ENCODE results near the gene FDXR.
A peak's percentile ranks its signal among the peaks of the same experiment; 100 is the strongest.
"Not testable (repeated sequence)": the region's sequence is repeated elsewhere in the genome, so short reads cannot be mapped to it uniquely, and the experiment has no call there.

Gene FDXR

DNA sequence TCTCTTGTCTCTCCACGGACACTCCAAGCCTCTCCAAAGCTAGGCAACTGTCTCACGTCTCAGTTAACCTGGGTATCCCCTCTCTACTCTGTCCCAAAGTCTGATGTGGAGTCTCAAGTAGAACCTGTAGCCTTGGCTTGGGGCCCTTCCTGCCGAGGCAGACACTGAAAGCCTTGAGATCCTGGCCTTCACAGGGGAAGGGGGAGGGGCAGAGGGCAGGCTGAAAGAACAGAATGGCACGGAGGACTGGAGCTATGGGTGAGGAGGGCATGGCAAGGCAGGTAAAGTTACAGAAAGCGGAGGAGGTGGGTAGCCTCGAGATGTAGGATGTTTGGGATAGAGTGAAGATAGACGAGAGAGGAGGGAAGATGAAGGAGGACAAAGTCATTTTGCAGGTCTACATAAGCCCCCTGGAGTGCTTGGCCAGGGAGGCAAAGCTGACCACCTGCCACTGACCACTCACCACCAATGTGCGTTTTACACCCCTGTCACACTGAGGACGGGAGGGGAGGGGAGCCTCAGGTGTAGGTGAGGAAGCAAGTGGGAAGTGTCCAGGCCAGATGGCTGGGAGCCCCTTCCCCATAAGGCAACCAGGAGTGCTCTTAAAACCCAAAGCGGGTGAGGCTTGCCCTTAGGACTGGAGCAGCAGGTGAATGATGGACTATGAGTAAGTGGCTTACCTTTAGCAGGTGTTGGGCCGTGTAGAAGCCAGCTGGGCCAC is 1.3 kb downstream of the FDXR start:
- no peak for FAIRE-seq

DNA sequence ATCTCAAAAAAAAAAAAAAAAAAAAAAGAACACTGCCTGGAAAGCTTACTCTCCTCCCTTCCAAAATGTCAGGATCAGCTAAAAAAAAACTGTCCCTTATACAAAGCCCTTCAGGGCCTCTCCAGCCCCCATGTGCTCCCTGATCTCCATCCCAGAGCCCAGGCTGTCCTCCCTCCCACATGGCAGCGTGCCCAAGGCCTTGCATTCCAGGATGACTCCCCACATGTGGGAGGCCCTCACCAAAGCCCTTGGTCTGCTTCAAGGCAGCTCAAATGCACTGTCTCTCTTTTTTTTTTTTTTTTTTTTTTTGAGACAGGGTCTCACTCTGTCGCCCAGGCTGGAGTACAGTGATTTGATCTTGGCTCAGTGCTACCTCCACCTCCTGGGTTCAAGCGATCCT is 2.3 kb downstream of the FDXR start:
- no peak for FAIRE-seq

DNA sequence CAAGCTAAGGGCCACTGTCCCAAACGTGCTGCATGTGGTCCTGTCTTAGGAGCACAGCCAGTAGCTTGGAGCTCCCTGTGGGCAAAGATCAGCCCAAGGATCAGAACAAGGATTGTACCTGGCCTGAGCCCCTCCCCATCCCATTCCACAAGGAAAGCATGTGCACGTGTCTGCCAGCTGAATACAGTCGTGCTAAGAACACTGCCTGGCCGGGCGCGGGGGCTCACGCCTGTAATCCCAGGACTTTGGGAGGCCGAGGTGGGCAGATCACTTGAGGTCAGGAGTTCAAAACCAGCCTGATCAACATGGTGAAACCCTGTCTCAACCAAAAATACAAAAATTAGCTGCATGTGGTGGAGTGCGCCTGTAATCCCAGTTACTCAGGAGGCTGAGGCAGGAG is 2.8 kb downstream of the FDXR start:
- FAIRE-seq, result not testable (repeated sequence)

DNA sequence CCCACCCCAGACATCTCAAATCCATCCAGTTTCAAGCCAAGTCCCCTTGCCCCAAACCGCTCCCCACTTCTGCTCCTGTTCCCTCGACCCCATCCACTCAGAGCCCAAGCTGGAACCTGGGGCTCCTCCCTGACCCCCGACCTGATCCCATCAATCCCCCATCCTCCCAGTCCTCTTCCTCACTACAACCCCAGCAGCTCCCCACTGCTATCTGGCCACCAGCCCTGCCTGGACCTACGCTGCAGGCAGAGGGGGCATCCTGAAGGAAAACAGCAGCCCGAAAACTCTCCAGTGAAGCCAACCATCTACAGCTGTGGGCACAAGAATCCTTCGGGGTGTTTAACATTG is 3.9 kb downstream of the FDXR start:
- no peak for FAIRE-seq

DNA sequence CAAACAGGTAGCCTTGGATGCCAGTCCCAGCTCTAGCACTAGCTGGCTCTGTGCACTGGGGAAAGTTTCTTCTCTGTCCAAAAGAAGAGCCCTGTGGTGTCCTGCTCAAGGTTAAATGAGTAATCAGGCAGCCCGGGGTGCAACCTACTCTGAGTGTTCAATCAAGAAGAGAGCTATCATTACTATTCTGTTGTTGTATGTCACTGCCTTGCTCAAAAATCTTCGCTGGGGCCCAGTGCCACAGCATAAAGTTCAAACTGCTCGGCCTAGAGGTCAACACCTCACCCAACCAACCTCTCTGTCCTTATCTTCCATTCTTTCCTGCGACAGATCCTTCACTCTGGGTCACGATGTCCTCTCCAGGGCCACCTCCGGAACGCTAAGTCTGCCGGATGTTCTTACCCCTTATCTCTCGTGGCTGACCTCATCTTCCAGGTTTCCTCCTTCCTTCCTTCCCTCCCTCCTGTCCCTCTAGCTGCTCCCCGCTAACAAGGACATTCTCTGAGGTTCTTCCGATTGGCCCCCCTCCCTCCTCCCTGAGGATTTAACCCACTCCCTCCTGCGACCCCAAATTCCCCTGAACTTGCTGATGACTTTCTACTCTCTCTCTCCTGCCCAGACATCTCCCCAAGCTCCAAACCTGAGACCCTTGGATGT is 4.4 kb downstream of the FDXR start:
- FAIRE-seq, result no peak

DNA sequence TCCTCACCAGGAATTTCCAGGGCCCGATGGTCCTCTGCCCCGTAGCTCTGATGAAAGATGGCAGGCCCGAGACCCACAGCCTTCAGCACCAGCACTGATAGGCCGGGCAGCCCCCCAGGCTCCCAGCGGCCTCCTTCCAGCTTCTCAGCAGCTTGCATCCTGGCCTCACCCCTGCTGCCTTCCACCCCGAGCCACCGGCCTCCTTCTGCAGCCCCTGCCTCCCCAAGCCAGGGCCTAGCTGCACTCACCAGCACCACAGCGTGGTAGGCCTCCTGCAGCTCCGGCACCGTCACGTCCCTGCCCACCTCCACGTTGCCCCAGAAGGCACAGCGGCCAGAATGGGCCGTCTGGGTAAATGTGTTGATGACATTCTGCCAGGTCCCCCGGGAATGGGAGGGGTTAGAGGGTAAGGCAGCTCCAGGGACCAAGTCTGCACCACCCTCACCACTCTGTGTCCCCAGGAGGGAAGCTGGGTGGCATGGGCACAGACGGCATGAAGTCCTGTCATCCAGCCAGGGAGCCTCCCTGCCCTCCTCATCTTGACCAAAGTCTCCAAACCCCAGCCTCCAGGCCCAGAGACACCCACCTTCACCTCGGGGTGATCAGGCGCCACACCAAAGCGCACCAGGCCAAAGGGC is 6.5 kb downstream of the FDXR start:
- no peak for FAIRE-seq

DNA sequence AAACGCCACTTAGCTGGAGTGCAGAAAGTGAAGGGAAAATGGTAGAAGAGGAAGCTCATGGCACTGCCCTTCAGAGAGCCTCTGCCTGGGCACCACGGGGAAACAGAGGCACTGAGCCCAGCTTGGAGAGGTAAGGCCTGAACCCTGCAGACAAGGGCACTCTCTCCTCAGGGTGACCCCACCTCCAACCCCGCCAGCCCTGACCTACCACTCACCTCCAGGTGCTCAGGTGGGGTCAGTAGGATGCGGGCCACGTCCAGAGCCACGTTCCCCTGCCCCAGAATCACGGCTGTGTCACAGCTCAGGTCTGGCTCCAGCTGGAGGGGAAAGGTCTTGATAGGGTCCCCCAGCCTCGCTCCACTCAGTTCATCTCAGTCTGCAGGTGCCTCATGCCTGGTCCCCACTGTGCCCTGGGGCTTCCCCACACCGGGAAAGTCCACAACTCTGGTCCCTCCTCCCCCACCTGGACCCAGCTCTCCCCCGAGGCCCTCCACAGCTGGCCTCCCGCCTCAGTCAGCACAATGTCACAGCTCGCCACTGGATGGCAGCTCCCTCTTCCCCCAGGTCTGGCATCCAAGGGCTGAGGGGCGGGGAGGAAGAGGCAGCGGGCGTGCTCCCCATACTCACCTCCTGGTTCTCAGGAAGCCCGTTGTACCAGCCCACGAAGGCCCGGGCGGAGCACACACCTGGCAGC is 7.1 kb downstream of the FDXR start:
- FAIRE-seq, result no peak

DNA sequence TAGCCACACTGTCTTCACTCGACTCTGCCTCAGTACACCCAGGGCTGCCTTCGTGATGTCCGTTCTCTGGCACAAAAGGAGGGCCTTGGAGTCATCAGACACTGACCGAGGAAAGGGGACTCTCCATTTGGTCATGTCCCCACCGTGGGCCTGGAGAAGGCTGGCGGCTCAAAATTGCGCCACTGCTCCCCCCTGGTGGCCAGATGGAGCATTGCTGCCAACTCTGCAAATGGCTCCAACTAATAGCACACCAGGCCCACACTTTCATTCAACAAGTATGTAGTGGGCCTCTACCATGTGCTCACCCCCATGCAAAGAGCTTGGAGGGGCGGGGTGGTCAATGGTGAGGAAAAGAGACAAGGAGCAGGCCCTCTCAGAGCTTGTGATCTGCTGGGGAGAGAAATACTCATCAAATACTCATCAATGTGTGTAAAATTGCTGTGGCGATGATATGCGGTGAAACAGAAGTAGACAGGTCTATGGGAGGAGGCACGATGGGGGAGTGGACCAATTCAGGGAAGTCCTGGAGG is 7.9 kb downstream of the FDXR start:
- peak; percentile 48 for FAIRE-seq

DNA sequence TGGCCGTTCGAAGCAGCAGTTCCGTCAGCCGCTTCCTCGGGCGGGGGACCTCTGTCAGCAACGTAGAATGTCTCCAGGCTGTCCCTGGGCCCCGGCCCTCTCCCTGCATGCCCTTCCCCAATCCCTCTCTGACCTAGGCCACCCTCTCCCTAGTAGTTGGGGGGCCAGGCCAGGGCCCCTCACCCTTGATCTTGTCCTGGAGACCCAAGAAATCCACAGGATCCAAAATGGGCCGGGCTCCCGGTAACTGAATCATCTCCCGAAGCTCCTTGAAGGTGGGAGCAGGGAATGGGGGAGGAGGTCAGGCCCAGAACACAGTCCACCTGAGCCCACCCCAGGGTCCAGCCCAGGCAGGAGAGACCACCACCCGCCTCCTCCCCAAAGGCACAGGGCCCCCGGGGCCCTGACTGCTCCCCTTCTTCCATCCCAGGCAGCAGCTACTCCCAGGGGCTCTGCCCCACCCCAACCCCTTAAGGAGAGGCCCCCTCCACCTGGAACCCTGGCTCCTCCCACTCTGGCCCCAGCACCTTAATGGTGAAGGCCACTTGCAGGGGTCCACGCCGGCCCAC is 8.4 kb downstream of the FDXR start:
- no peak for FAIRE-seq

DNA sequence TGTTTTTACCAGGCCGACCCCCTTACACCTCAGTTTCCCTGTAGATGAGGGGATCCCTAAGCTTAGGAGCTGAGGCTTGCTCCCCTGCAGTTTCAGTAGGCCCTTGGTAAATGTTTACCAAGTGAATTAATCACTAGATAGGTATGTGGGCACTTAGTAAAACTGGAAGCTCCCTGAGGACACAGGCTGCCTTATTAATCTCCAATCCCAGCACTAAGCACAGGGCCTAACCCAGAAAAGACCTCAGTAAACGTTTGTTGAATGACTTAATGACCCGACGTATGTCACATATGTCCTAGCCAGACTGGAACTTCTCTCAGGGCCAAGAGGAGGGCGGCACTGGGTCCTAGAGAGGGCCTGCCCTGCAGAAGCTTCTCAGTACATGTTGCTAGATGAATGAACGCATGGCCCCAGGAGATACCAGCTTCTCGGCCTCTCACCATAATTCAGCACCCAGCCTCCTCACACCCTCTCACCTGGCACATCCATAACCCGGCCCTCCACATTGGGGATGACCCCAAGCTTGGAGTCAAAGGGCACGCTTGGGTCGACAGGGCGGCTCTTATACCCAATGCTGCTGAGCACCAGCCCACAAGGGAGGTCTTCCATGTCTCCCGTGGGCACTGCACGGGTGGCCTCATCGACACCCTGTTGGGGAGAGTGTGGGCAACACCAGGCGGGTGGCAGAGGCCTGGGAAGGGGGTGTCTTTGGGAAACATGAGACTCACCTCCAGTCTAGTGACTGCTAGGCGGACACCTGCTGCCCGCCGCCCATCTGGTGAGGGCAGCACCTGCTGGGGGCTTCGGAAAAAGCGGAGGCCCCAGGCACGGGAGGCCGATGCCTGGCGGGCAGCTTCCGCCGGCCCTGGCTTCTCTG is 9.1 kb downstream of the FDXR start:
- no peak for FAIRE-seq

DNA sequence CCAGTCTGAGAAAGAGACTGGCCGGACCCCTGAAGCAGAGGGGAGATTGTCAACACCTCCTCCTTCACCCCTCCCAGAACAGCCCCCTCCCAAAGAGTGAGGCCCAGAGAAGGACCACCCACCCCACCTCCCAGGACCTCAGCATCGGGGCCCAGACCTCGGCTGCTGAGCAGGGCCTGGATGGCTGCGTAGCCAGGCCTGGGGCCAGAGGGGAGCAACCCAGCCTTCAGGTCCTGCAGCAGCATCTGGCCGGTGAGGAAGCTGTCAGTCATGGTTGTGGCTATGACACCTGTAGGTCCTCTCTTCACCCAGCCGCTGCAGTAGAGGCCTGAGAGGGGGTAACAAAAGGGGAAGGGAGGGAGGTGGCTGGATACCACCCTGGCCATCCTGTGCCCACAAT is 9.9 kb downstream of the FDXR start:
- FAIRE-seq, result no peak

DNA sequence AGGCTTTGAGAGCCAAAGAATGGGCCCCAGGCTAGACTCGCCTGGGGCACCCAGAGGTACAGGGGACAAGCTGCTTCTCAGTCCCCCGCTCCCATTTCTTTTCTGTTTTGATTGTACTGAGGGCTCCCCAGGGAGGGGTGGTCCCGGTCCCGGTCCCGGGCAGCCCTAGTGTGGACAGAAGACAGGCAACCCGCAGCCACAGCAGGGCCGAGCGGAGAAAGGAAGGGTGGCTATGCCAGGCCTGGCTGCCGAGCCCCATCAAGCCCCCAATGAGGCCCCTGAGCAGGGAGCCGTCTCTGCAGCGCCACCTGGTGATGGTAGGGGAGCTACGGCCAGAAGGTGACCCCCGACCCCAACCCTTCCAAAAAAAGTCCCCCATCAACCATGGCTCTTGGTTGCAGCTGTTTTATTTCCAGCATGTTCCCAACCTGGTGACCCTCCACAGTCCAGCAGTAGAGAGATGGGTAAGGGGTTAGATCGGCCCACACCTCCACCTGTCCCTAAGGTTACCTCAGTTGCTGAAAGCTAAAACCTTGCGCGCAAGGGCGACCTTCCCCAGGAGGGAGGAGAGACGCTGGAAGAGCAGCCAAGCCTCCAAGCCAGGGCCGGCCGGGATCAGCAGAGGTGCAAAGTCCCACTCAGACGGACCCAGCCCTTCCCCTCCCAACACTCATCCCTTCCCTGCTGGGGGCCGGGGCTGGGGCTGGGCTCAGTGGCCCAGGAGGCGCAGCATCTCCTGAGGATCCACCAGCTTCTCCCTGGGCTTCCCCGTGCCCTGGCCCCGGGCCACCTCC is 10.5 kb downstream of the FDXR start:
- FAIRE-seq, result no peak

DNA sequence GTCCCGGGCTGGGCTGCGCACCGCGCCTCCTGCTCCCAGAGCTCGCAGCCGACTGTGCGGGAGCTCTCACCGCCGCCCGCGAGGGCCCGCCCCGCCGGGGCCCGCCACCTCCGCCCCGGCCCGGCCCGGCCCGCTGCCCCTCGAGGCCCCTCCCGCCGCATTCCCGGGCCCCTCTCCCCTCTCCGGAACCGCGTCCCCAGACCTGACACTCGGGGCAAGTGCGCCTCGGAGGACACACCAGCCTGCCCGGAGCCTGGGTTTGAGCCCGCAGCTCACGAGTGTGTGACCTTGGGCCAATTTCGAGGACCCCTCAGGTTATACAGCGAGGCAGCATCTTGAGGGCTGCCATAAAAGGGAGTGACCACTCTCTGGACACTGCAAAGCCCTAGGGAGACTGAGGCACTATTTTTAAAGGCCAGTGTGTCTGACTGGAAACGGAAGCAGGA is 11.1 kb downstream of the FDXR start:
- FAIRE-seq, result no peak

DNA sequence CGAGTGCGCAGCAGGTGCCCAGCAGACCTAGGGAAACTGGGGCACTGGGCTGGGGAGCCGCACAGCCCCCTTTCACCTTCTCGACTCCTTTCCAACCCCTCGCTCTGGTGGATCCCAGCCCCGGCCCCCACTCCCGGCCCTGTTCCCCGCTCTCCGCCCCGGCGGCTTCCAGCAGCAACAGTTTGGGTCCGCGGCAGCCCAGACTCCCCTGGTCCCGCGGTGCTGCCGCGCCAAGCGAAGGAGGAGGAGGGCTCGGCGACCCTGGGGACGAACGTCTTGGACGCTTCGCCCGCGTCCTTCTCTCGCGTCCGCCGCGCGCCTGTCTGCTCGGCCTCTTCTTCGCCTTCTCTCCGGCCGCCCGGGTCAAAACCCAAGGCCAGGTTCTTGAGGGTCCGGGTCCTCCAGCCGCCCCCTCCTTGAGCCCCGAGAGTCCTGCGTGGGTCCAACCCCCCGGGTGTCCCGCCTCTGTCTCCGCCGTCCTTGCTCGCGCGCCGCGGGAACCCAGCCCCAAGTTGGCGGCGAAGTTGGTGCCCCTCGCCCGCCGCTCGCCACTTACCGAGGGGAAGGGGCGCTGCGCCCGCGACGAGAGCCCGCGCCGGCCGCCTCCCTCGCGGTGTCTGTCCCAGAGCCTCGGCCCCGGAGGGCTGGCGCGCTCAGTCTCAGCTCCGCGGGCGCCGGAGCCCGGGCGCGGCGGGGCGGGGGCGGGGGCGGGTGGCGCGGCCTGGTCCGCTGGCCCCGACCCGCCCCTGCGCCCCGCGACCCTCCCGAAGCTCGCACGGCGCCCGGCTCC is 11.7 kb downstream of the FDXR start:
- FAIRE-seq, result no peak

DNA sequence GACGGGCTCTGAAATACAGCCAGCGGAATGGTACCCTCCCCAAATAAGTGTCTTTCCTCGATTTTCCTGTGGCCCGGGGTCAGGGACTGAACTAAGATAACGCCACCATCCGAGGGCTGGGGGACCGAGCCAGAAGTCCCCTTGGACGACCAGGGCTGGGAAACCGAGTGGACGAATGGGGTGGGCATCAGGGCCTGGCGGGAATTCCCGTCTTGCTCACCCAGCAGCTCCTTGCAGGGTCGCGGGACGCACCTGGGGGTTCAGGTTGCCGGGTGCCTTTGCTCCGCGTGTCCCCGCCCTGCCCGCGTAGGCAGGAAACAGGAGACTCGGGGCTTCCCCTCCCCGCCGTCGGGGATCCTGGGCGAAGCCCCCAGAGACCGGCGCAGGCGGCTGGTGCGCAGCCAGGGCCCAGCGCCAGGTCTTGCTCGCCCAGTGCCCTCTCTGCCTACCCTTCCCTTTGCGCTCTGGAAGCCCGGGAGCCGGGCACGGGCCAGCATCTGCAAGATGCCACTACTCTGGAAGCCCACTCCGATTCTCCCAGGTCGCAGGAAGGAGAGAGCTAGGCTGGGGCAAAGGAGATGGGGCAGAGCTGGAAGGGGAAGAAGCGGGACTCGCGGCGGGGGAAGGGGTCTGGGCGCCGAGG is 12.4 kb downstream of the FDXR start:
- FAIRE-seq, result no peak

DNA sequence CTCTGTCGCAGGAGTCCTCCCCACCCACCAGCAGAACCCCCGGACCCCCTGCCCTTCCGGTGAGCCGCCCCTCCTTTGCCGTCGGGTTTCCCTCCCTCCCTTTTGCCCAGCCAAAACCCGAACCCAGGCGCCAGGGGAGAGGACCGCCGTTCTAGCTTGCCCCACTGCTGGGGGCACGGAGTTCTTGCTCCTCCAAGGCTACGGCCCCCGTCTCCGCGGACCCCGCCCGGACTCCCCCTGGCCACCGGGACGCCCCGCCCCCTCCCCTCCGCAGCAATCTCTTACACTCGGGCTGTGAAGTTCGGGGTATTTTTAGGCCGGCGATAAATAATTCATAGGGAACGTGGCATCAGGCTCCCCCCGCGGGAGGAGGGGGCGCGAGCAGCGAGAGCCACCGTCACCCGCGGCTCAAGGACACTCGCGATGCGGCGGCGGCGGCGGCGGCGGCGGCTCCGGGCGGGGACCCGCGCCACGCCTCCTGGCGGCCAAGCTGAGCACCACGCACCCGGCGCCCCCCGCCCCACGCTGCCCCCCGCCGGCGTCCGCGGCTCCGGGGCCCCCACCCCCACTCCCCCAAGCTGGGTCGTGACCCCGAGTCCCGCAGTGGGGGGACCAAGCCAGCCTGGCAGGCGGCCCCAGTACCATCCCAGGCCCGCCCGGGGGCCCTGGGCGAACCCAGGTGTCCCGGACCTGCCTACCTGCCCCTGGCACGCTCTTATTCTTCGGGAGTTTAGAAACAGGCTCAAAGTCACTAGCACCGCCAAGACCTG is 13.2 kb downstream of the FDXR start, which contains the start of gene GRIN2C:
TSS of gene GRIN2C (minus strand) at position 427 of the 770 bp plus-strand sequence. CDS start 4,793 bp downstream, outside the sequence.
- FAIRE-seq, result no peak

DNA sequence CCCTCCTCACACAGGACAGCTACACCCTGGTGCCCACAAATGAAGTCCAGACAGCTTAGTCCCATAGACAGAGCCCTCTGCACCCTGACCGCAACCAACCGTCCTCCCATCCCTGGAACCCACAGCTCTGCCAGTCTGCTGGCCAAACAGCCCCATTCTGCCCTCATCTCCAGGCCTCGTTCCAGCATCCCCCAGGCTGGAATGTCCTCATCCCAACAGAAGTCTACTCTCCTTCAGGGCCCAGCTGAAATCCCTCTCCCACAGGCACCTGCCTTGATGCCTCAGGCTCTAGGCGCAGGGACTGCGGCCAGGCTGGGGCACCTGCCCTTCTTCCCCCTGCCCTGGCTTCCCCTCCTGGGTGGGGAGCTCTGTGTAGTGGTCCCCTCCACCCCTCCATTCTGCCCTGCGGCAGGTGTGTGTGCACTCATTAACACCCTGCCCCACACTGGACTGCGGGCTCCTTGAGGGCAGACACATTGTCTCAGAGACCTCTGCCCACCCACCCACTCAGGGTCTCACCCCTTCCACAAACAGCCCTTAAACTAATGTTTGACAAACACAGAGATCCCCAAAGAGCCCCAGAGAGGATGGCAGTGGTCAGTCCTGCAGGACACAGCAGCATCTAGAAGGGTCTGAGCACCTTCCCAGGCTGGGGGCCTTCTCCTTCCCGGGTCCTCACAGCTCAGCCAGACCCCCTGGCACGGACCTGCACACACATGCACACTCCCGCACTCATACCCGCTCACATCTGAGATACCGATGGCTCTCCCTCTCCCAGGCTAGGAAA is 13.9 kb downstream of the FDXR start:
- FAIRE-seq, result no peak

DNA sequence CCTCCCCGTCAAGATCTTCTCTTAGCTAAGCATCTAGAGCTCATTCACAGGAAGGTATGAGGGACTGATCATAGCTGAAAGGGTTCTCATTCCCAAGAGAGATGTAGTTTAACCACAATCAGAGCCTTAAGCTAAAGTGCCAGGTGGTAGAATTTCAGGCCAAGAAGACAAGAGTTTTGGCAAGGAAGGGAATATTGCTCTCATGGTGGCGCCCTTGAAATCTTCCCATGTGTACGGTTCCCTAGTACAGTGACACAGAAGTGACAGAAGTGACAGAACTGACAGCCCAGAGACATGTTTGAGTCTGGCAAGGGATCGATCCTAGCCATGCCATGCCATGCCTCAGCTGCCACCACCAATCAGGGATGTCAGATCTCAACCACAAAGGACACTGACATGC is 15.6 kb downstream of the FDXR start:
- no peak for FAIRE-seq
